Measurements from ENCODE around the gene LRMDA.

Gene LRMDA

DNA sequence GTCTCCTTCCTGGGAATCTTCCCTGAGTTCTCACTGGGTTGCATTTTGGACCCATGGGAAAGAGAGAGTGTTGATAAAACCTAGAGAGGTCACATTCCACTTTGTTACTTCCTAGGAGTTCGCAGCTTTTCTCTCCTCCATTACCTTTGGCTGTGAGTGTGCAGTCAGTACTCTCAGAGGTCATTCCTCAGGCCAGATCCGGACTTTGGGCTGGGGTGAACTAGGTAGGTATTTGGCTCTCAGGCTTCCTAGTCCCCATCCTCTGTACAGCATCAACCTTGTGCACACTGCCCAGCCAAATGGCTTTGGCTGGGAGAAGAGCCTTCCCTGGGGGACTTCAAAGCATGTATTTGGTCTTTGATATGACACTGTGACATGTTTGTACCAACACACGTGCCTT lies 508.1 kb downstream of the LRMDA start:
- no peak for DNase-seq

GRCh38 chr10:75940742-75941141 lies 509.3 kb downstream of the LRMDA start:
- DNase-seq = no peak

GRCh38 chr10:75941223-75941801 lies 509.9 kb downstream of the LRMDA start:
- DNase-seq = no peak

DNA sequence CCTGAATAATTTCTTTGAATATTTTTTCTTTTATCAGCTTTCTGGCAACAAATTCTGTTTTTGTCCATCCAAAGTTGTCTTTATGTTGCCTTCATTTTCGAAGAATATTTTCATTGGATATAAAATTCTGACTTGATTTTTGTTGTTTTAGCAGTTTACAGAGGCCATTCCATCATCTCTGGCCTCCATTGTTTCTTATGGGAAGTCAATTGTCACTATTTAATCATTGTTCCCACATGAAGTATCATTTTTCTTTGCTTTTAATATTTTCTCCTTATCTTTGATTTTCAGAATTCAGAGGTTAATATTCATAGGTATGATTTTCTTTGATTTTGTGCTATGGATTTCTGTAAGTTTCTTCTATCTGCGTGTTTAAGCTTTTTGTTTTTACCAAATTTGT lies 512.6 kb downstream of the LRMDA start:
- DNase-seq = no peak

DNA sequence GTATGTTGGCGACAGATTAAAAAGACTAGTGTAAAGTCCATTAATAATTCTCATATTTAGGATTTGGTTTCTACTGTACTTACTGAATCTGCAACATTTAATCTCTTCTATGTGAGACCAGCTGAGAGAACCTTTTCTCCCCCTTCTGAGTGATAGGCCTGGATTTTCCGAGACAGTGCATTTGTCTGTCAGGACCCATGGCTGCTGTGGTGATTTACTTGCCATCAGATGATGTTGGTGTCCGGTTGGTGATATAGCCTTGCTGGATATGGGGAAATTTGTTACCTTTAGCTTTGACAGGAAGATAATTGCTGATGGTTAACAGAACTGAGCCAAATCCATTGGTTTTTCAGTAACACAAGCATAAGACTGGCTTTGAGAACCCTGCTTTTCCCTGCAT lies 517.2 kb downstream of the LRMDA start:
- DNase-seq = no peak

DNA sequence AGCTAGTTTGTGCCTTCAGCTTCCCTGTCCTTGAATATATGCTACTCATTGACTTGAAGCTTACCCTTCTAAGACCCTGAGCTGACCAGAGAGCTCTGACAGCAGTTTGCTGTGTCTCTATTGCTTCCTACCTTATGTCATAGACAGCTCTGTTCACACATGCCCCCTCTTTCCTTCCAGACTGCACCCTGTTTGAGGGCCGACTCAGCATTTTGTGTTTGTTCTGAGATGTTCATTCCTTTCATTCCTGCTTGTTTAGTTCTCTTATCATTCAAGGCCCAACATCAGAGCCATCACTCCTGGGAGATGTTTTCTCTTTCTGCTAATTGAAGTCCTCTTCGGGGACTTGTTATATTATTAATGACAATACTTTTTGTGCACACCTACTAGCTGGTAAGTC lies 518.9 kb downstream of the LRMDA start:
- no peak for DNase-seq

GRCh38 chr10:75950997-75951589 lies 519.7 kb downstream of the LRMDA start:
- DNase-seq = no peak

DNA sequence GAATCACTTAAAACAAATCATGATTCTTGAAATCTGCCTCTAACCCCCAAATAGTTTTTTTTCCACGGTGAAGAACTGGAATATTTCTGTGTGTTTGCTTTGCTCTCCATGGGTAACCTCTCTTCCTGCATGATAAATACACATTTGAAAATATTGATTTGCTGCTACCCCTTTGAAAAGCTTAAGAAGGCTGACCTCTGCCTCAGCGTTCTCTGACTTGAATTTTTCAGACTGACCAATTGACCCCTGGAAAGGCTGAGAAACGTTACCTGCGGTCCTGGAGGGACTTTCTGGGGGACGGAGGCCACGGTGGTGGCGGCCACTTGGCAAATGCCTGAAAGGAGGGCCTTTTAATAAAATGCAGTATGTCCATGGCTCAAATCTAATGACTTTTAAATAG lies 520.2 kb downstream of the LRMDA start:
- DNase-seq = no peak

DNA sequence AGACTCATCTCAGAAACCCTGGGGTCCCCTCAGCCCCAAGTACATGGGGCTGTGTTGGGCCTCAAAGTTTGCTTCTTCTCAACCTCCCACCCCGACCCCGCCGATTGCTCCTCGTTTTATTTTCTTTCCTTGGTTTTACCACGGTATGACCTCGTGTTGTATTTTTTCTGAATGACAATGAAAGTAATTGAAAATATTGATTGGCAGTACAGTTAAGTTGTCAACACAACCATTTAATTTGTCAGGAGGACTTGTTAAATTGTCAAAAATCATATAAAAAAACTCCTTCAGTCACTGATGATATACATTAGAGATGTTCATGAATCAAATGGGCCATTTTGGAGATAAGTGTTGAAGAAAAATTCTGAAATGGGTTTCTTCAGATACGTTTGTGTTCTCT lies 520.7 kb downstream of the LRMDA start:
- DNase-seq = no peak

DNA sequence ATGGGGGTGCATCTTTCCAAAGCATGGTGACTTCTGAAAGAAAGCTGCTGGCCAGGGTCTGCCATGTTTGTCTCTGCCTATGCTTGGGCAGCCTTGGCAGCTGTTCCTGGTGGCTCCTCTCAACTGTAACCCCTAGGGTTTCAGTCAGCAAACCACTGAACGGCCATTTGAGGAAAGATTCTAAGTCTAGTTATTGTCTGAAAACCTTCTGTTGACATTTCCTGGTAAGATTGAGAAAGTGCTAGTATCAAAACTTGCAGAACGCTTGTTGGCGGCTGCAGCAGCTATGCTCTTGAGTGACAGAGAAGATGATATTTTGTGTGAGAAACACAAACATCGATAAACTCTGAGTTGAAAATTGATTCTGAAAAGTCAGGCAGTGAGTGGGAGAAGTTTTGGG lies 523.1 kb downstream of the LRMDA start:
- DNase-seq = no peak

DNA sequence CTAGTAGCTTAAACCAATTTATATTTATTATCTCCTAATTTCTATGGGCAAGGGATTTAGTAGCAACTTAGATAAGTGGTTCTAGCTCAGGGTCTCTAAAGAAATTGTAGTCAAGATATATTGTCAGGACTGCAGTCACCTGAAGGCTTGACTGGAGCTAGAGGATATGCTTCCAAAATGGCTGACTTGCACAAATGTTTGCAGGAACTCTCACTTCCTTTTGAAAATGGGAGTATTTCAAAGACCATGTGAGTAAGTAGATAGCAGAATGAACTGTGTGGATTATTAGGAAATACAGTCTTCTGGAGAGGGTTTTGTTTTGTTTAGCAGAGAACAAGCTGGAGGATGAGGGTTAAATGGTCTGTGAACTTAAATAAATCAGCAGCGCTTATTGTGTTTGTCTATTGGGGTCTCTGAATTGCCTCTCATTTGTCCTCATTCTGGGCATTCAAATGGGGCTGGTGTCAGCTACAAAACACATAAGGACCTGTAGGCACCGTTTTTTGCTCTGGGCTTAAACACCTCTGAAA lies 524.6 kb downstream of the LRMDA start:
- DNase-seq = no peak

GRCh38 chr10:75956624-75957023 lies 525.2 kb downstream of the LRMDA start:
- DNase-seq = no peak

DNA sequence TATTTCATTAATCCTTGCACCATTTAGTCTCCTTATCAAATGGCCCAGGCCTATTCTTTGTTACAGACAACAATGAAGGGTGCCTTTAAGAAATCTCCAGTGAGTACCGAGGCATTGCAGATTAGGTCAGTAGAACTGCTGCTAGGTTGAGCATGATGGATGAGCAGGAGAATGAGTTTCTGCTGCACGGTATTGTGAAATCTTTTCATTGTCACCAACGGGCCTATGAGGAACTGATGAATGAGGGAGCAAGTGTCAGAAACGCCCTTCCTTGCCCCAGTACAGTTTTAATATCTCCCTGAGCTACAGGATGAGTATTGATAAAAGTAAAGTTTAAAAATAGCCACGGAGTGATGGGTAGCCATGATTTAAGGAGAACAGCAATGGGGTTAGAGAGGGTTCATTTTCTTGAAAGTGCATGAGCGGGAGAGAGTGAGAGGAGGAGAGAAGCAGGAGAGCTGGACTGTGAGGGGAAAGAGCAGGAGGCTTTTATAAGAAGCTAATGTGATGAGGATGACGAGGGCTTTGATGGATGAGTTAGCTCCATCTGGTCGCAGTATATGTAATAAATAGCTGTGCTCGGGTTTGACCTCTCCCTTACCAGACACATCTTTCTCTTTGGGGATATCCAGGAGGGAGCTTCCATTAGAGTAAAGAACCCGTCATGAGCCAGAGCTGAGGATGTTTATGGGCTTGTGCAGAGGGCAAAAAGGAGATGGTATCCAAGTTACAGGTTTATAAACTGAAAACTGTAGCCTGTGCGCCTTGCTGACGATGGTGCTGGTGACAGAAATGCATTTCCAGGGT lies 526.1 kb downstream of the LRMDA start:
- DNase-seq = no peak

DNA sequence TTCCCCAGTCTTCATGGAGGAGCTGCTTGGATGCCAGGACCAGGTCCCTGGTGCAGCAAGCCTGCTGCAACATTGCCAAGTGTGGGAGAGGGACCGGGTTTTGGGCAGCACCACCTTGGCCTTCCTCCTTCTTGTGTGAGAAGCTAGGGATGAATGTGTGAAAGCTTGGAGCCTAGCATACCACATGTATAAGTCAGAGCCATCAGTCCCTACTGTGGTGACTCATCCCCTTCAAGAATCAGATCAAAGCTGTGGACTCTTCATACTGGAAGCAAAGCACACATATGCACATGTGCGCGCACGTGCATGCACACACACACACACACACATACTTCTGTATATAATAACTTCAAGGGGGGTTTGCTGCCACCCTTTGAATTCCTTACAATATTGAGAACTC lies 527.8 kb downstream of the LRMDA start:
- no peak for DNase-seq

- DNase-seq = no peak
Measured at GRCh38 chr10:75959912-75960311, 528.5 kb downstream of the LRMDA start.

DNA sequence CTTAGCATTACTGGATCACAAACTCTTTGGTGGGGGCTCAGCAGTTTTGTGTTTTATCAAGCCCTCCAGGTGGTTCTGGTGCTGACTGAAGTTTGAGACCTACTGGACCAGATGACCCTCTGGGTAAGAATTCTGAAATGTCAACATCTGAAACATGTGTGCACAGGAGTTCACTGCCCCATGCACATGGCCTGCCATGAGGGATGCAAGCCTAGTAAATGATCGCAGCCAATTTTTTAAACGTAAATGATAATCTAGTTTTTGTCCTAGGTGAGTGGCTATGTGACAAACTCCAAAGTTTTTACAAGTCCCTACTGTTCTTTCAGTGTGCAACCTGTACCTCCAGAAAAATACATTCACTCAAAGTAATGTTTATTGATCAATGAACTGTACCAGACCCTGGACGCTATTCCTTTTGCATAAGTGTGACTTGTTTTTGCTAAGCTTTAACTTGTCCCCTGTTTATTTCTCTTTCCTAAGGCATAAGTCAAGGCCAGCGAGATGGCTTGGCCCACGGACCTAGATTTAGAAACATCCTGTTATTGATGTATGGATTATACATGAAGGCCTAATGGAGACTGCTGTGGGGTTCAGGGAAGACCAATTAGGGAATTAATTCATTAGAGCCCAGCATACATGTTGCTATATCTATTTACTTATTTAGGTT lies 531.1 kb downstream of the LRMDA start:
- no peak for DNase-seq

DNA sequence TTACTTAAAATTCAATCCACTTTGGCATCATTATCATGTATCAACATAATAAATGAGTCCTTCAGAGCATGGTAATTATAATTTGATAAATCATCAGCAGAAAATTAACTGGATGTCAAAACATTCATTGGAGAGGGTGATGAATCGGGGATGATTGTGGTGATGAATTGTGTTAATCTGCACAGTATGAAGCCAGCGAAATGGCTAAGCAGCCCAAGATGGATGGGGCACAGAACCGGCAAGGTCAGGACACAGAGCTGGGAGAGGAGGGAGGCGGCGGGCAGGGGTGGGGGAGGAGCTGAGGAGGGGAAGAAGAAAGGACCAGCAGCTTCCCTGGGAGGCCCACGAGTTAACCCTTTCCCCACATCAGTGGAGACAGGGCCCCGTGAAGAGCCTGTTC lies 536.1 kb downstream of the LRMDA start:
- DNase-seq = no peak

DNA sequence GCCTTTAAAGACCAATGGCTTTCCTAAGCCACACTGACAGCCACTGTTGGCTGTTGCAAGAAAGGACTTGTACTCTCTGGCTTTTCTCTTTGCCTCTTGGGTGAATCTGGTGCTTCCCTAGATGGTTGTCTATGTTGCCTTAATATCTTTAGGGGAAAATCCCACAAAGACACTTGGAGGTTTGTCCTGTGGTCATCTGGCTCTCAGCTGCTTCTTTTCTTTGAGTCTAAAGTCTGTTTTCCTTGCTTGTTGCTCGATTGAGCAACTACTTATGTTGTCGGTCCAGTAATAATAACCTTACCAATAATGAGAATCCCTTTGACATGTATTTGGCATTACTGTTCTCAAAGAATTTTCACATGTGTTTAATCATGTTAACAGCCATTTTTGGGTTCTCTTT lies 537.6 kb downstream of the LRMDA start:
- DNase-seq = no peak

- no peak for DNase-seq
Measured at GRCh38 chr10:75971402-75972211, 540.2 kb downstream of the LRMDA start.

DNA sequence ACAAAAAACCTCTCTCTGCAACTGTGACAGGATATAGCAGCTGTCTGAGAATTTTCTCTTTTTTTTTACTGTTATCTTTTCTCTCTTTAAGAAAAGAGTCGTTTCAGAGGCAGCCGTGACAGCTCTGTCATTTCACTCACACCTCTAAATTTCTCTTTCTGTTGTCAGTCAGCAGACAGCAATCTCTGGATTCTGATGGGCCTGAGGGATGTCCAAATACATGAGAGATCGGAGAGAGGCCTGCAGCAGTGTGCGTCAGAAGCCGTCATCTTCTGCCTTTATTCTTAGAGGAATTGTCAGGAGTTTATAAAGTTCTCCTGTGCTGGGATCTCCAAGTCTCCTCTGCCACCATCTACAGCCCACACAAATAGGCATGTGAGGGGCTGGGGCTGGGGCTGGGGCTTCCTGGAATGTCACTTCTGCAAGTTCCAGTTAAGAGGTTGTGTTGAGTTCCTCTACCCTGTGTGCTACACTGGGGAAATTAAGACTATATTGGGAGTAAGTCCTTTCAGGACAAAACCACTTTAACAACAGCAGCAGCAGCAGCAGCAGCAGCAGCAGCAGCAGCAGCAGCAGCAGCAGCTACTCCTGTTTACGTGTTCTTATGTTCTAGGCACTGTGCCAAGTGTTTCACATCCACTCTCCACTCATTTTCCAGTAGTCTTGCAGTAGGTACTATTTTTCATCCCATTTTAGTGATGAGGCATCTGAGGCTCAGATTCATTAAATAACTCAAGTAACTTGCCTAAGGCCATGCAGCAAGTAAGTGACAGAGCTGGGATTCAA lies 541.3 kb downstream of the LRMDA start:
- no peak for DNase-seq

- no peak for DNase-seq
Measured at GRCh38 chr10:75974080-75974479, 542.7 kb downstream of the LRMDA start.

DNA sequence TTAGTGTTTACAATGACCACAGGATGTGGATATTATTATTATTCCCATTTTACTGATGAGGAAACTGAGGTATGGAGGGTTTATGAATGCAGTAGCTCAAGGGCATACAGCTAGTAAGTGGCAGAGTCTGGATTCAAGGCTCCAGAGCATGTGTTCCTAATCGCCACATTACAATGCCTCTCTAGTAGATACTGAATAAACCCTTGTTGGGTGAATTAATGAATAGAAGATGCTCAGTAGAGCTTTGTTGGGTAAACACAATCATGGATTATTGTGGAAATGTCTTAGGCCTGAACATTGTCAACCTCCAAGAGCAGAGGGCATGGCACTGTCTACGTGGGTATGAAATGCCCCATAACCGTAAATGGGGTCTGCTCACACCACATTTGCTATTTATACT lies 545.3 kb downstream of the LRMDA start:
- DNase-seq = no peak

Measured in GOT3 (cell line).